HEK293T (cell line): Measurements from ENCODE around the gene RNF149.
"Not testable (repeated sequence)": the region's sequence is repeated elsewhere in the genome, so short reads cannot be mapped to it uniquely, and the experiment has no call there.

Experiments used
- CTCF ChIA-PET: fragments of 350-600 bp; formaldehyde crosslinking; extraction: SDS; loops from one replicate; lab custom pipeline; 2021; ENCODE audit warnings: antibody characterized with exemption, inconsistent platforms; lab: Yijun Ruan, JAX
- POLR2A ChIA-PET: fragments of 350-600 bp; formaldehyde crosslinking; extraction: SDS; loops from one replicate; lab custom pipeline; 2020; ENCODE audit warnings: antibody characterized with exemption, inconsistent platforms; lab: Yijun Ruan, JAX
- DNase-seq: peaks from one replicate; pipeline ENCODE4 v3.0.0; 2012; ENCODE audit warnings: mixed read lengths; ENCODE audit errors: extremely low spot score
- ARNT ChIP-seq: fragments of 450-650 bp; IDR thresholded peaks from 2 replicates; pipeline ENCODE4 v1.6.1; 2017; ENCODE audit warnings: mild to moderate bottlenecking
- BHLHE40 ChIP-seq: fragments of 450-650 bp; IDR thresholded peaks from 2 replicates; pipeline ENCODE4 v1.6.1; 2016; ENCODE audit warnings: mild to moderate bottlenecking, moderate library complexity, borderline replicate concordance
- CTBP1 ChIP-seq: fragments of 450-650 bp; IDR thresholded peaks from 2 replicates; pipeline ENCODE4 v1.6.1; 2016; ENCODE audit warnings: borderline replicate concordance
- ELF4 ChIP-seq: fragments of 450-650 bp; IDR thresholded peaks from 2 replicates; pipeline ENCODE4 v1.6.1; 2017; ENCODE audit warnings: antibody characterized with exemption
- FOXA1 ChIP-seq: fragments of 450-650 bp; IDR thresholded peaks from 2 replicates; pipeline ENCODE4 v1.6.1; 2016; ENCODE audit warnings: mild to moderate bottlenecking
- FOXK2 ChIP-seq: fragments of 450-650 bp; IDR thresholded peaks from 2 replicates; pipeline ENCODE4 v1.6.1; 2016; ENCODE audit warnings: mild to moderate bottlenecking
- FOXM1 ChIP-seq: fragments of 450-650 bp; IDR thresholded peaks from 2 replicates; pipeline ENCODE4 v1.6.1; 2017; ENCODE audit warnings: mild to moderate bottlenecking, borderline replicate concordance
- HDGF ChIP-seq: fragments of 450-650 bp; IDR thresholded peaks from 2 replicates; pipeline ENCODE4 v1.6.1; 2017; ENCODE audit warnings: antibody characterized with exemption, borderline replicate concordance
- L3MBTL2 ChIP-seq: fragments of 450-650 bp; conservative IDR thresholded peaks from 2 replicates; pipeline ENCODE4 v1.6.1; 2016; ENCODE audit warnings: mild to moderate bottlenecking
- LEF1 ChIP-seq: fragments of 450-650 bp; IDR thresholded peaks from 2 replicates; pipeline ENCODE4 v1.6.1; 2017; ENCODE audit warnings: mild to moderate bottlenecking, borderline replicate concordance
- NFRKB ChIP-seq: fragments of 450-650 bp; IDR thresholded peaks from 2 replicates; pipeline ENCODE4 v1.6.1; 2016; ENCODE audit warnings: mild to moderate bottlenecking, moderate library complexity
- SP1 ChIP-seq: fragments of 450-650 bp; IDR thresholded peaks from 2 replicates; pipeline ENCODE4 v1.6.1; 2017
- SUZ12 ChIP-seq: fragments of 450-650 bp; IDR thresholded peaks from 2 replicates; pipeline ENCODE4 v1.6.1; 2016; ENCODE audit warnings: mild to moderate bottlenecking
- TARDBP ChIP-seq: fragments of 450-650 bp; IDR thresholded peaks from 2 replicates; pipeline ENCODE4 v1.6.1; 2016
- ZNF384 ChIP-seq: fragments of 450-650 bp; IDR thresholded peaks from 2 replicates; pipeline ENCODE4 v1.6.1; 2016
- TF ChIP-seq, protein P1 (sequence below): fragments of 450-650 bp; IDR thresholded peaks from 2 replicates; pipeline ENCODE4 v1.6.1; 2016

RNF149 gene

DNA sequence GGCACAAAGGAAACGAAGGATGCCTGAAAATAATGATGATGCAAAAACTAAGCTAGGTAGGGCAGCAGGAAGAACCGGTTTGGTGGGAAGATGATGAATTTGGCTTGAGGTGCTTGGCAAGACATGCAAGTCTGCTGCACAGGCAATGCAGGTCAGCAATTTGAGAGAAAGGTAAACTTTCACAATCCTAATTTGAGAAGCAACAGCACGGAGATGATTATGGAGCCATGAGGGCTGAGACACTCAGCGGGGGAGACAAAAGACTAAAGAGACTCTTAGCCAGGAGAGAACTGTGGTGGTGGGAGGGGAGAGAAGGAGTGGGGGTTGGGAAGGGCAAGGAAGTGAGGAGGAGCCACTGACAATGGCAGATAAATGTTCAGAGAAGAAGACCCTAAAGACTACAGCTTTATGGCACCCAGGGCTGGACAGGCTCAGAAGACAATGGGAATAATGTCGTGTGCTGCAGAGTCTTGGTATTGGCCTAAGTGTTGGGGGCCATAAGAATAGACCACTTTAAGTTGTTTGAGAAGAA, 19.4 kb upstream of the RNF149 start:
- DNase-seq: no peak
- TF ChIP-seq SUZ12 (no peak), HDGF (no peak), LEF1 (no peak), NFRKB (no peak), FOXK2 (no peak), SP1 (no peak), FOXM1 (no peak), L3MBTL2 (no peak), TARDBP (no peak)
- TF ChIP-seq, protein P1, sequence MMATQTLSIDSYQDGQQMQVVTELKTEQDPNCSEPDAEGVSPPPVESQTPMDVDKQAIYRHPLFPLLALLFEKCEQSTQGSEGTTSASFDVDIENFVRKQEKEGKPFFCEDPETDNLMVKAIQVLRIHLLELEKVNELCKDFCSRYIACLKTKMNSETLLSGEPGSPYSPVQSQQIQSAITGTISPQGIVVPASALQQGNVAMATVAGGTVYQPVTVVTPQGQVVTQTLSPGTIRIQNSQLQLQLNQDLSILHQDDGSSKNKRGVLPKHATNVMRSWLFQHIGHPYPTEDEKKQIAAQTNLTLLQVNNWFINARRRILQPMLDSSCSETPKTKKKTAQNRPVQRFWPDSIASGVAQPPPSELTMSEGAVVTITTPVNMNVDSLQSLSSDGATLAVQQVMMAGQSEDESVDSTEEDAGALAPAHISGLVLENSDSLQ: no peak
- ChIA-PET POLR2A (no interaction called here), CTCF (no interaction called here)

DNA sequence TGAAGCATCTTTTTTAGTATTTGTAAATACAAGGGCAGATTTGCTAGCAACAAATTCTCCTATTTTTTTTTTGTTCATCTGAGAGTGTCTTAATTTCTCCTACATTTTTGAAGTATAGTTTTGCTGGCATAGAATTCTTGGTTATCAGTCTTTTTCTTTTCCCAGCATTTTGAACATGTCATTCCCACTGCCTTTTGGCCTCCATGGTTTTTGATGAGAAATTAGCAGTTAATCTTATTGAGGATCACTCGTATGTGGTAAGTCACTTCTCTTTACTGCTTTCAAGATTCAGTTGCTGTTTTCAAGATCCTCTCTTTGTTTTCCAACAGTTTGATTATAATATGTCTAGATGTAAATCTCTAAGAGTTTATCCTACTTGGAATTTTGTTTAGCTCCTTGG, 16.9 kb upstream of the RNF149 start:
- DNase-seq: no peak
- TF ChIP-seq, protein P1: no peak
- TF ChIP-seq LEF1 (no peak), ARNT (no peak), TARDBP (no peak), FOXM1 (no peak), ELF4 (no peak), L3MBTL2 (no peak), HDGF (no peak), FOXK2 (no peak), SUZ12 (no peak), NFRKB (no peak), ZNF384 (no peak), BHLHE40 (no peak), CTBP1 (no peak), SP1 (no peak), FOXA1 (no peak)
- ChIA-PET POLR2A (no interaction called here), CTCF (no interaction called here)

DNA sequence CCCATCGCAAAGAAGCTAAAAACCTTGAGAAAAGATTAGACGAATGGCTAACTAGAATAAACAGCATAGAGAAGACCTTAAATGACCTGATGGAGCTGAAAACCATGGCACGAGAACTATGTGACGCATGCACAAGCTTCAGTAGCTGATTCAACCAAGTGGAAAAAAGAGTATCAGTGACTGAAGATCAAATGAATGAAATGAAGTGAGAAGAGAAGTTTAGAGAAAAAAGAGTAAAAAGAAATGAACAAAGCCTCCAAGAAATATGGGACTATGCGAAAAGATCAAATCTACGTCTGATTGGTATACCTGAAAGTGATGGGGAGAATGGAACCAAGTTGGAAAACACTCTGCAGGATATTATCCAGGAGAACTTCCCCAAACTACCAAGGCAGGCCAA, 8.1 kb upstream of the RNF149 start:
- CTCF ChIA-PET, DNase-seq: not testable (repeated sequence)
- POLR2A ChIA-PET: interaction anchor here (1.2 kb wide), 1 partner anchor 8 kb away, joined by 3 read pairs; the partner anchor contains the start of gene RNF149

DNA sequence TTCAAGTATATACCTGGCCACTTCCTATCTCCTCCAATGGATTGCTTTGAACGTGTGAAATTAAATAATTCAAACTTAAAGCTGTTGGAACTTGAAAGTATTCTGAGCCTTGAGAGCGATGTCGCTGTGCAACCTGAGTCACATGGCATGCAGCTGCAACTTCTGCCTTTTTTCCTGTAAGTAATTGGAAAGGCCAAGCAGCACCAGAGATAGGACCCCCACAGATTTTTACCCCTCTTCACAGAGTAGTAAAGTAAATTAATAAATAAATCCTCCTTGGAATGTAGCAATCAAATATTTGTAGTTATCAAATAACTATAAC, 3.2 kb upstream of the RNF149 start:
- TF ChIP-seq FOXK2 (no peak), NFRKB (no peak), FOXA1 (no peak), SP1 (no peak), ARNT (no peak), BHLHE40 (no peak), TARDBP (no peak)
- ChIA-PET POLR2A (no interaction called here), CTCF (no interaction called here)
- DNase-seq: no peak

DNA sequence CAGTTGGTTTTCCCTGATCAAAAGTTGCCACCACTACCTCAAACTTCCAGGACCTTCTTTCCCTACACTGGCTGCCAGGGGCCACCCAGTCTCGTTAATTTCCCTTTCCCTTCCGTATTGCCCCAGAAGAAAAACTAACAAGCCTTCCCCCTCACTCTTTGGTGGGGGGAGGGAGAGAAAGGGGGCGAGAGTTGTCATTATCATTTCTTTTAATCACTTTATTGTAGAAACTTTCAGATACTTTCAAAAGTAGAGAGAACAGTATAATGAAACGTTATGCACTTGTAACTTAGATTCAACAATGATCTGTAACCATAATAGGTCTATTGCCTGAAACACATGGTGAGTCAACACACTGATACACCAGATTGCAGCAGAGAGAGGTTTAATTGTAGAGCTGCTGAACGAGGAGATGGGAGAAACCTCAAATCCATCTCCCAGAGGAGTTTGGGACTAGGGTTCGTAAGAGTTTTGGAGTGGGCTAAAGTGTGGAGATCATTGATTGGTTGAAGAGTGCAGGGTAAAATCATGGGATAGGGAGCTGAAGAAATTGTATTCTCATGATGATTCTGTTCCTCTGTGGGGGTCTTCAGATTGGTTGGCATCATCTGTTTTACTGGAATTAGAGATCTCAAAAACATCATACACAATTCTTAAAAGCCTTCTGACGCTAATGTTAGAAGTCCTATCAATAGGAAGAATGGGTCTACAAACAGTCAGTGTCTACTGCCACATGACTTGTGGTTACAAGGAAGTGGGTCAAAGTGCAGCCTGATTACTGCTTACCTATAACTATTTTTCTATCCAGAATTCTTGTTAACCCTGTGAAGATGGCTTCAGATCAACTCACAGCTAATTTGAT, 2.6 kb upstream of the RNF149 start:
- CTCF ChIA-PET: no interaction called here
- POLR2A ChIA-PET: no interaction called here
- no peak for DNase-seq
- TF ChIP-seq ZNF384: no peak
- no peak for TF ChIP-seq FOXK2
- no peak for TF ChIP-seq ARNT
- TF ChIP-seq ELF4: no peak
- TF ChIP-seq FOXA1: no peak

DNA sequence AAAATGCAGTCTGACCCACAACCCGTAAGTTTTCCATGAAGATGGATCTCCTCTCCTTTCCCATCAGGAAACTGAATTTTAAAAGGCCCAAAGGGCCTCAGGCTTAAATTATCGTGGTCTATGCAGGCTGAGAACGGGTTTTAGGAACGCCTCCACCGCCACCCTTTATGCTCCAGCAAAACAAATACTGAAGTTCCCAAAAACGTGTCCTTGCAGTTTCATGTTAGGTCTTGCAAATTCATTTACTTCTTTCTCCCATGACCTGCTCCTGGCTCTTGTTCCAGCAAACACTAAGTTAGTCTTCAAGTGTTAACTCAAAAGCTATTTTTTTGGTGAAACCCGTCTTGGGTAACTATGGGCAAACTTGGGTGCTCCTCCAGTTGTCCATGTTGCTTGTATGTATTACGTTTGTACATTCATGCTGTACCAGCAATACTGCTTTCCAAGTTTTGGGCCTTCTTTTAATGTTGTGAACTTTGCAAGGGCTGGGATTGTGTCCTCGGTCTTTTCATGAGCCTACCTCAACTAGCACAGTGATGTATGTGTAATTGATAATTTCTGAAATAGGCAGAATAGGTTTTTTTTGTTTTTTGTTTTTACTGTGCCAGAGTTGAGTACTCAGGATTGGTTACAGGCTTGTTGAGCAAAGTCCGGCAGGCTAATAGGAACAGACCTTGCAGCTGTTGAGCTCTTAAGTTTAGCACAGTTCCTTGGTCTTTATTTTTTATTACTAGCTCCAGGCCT, 1.8 kb upstream of the RNF149 start:
- CTCF ChIA-PET: no interaction called here
- DNase-seq: no peak
- TF ChIP-seq SUZ12: no peak
- TF ChIP-seq TARDBP: no peak
- POLR2A ChIA-PET: no interaction called here

DNA sequence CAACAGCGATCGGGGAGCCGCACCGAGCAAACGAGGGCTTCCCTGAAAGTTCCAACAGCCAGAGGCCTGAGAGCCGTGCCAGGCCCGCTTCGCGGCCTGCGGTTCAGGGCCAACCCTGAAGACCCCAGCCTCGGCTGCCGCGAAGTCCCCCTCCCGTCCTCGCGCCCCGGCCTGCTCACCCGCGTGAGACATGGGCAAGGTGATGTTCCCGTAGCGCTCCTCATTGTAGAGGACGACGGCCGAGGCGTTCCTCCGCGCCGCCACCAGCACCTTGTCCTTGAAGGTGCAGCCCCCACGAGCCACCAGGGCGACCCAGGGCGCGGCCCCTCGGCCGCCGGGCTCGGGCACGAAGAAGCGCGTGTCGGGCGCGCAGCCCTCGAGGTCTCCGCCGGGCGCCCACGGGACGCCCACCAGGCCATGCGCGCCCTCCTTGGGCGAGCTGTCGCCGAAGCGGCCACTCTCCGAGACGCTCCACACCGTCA, 510 bp downstream of the RNF149 start:
- ChIA-PET POLR2A (interaction anchor here (0.6 to 1.6 kb wide), 22 partner anchors 9 to 501 kb away, joined by 3 to 16 read pairs (median 4); no protein-coding TSS in a partner anchor), CTCF (no interaction called here)

More for the DNA sequence above, 510 bp downstream of the RNF149 start:
- TF ChIP-seq ZNF384: no peak
- TF ChIP-seq L3MBTL2: peak; percentile 74
- DNase-seq: peak; percentile 38
